ENCODE results near the gene NKX1-1. TPM values are rescaled to one million over a fixed set of nuclear protein-coding genes. Genes with fewer than 3 reads are reported as not detected.

The NKX1-1 gene
- total and polyA plus RNA-seq, 2 of the 8 experiments (the other 6 are each of a cell fraction or from before 2014, with no cell fraction given): not detected

DNA sequence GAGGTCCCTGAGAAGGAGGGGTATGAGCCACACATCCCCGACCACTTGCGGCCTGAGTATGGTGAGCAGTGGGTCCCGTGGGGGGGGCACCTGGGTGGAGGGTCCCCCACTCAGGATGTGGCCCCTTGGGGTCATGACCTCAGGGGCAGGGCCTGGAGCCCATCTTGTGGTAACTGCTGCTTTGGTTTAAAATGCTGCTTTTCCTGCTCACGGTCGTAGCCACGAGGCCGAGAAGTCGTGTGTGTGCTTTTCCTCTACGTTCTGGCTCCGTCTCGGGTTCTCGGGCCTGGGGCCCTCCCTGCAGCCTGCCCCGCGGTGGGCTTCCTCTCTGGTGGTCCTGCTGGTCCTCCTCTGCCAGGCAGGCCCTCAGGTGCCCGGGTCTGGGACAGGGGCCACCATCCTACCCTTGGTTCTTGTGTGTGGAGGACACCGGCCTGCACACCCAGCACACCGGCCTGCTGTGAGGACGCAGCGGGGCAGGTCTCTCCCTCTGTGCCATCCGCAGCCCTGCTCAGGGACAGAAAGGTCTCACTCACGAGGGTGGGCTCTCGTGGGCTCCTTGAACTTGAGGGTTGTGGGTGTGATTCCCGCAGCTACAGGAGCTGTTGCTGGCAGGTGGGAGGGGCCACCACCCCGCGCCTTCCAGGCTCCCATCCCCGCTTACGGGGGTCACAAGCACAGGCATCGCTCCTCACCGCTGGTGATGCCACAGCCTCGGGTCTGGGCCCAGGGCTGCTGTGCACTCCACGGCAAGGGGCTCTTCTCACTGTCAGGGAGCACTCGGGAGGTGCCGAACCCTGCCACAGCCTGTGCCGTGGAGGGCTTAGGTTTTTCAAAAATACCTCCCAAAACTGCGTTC lies 39.6 kb downstream of the NKX1-1 start:
- H3K27me3 ChIP-seq (replicated peaks in 1 of 4; ENCODE audit: control insufficient read depth in 3 of 4, extremely low read depth in 1 of 4, insufficient read depth in 3 of 4, low read length in 3 of 4): no peaks in the 10 kb centered on the region
- no peak overlapping the region for H2AK5ac ChIP-seq (ENCODE audit: low read depth, low read length)
- no peak overlapping the region for H2AFZ ChIP-seq (ENCODE audit: low read length)
- no peak overlapping the region for H3K27ac ChIP-seq (ENCODE audit: low read depth, low read length)
- no peaks in the 10 kb centered on the region; the same call in 1 of the 2 replicates for H3K79me1 ChIP-seq (ENCODE audit: low read depth, low read length)
- H3K4me1 ChIP-seq (replicated peaks in 1 of 4; ENCODE audit: control insufficient read depth in 3 of 4, insufficient read depth in 4 of 4, low read length in 3 of 4): 0 out of 7 replicates have a peak, but pooled peaks cover 0 to 2% (median 0%) of the 10 kb centered on the region in 4 experiments
- H3K4me3 ChIP-seq (ENCODE audit: extremely low read depth in 1 of 4, insufficient read depth in 2 of 4, low read depth in 3 of 4, low read length in 4 of 4): no peak overlapping the region
- FAIRE-seq (no peak), DNase-seq (ENCODE audit: low read depth in 1 of 2, low spot score in 2 of 2) (no peak)
- WGBS, 2 experiments (ENCODE audit: extremely low coverage in 1 of 2, insufficient coverage in 1 of 2, insufficient read length in 1 of 2, insufficient replicate concordance in 2 of 2, low coverage in 1 of 2, low lambda C conversion rate in 2 of 2, missing lambda C conversion rate in 1 of 2): 90% methylated on average over 29 of the region's 35 CpGs; no CpG with 5 or more reads in 1 of the 2 experiments
- ChIA-PET POLR2A (ENCODE audit: partially characterized antibody) (interaction anchor here (1.1 to 3.2 kb wide), 2 partner anchors 10 to 11 kb away, joined by 3 to 7 read pairs; no protein-coding TSS in a partner anchor), CTCF (ENCODE audit: partially characterized antibody) (interaction anchor here (0.6 to 4.1 kb wide), 8 partner anchors 10 to 162 kb away, joined by 3 to 58 read pairs (median 4); no protein-coding TSS in a partner anchor)
- H3K36me3 ChIP-seq (ENCODE audit: control insufficient read depth in 2 of 4, insufficient read depth in 4 of 4, low read length in 3 of 4): no peaks in the 10 kb centered on the region
- H3K23me2 ChIP-seq (ENCODE audit: low read depth, low read length): no peaks in the 10 kb centered on the region
- H2BK15ac ChIP-seq (ENCODE audit: low read length): no peak overlapping the region
- no peak overlapping the region for H2BK20ac ChIP-seq (ENCODE audit: low read length)
- no peak overlapping the region for H2BK120ac ChIP-seq (replicated peaks; ENCODE audit: low read depth, low read length)
- H3K56ac ChIP-seq (replicated peaks; ENCODE audit: insufficient read length, low read depth, low read length): no peak overlapping the region
- H4K8ac ChIP-seq (ENCODE audit: extremely low read depth, insufficient read depth, low read length): no peak overlapping the region
- H2BK5ac ChIP-seq (ENCODE audit: low read depth, low read length): no peak overlapping the region
- no peak overlapping the region for H2BK12ac ChIP-seq (ENCODE audit: low read depth, low read length)
- no peaks in the 10 kb centered on the region for H3K79me2 ChIP-seq (ENCODE audit: control insufficient read depth in 1 of 2, insufficient read depth in 2 of 2, low read length in 2 of 2)
- no peak overlapping the region for H3K18ac ChIP-seq (ENCODE audit: extremely low read depth, low read length)
- H3K4me2 ChIP-seq (ENCODE audit: insufficient read depth in 1 of 2, low read depth in 2 of 2, low read length in 2 of 2): no peak overlapping the region
- H4K91ac ChIP-seq (replicated peaks; ENCODE audit: insufficient read length, low read length): no peak overlapping the region
- no peak overlapping the region for H4K5ac ChIP-seq (ENCODE audit: insufficient read length, low read depth, low read length)
- H3K4ac ChIP-seq (replicated peaks; ENCODE audit: insufficient read length, low read depth, low read length): no peak overlapping the region
- no peak overlapping the region for H3K9ac ChIP-seq (replicated peaks in 1 of 4; ENCODE audit: extremely low read depth in 1 of 4, low read depth in 3 of 4, low read length in 3 of 4)
- no peaks in the 10 kb centered on the region for H3K9me3 ChIP-seq (ENCODE audit: insufficient read depth in 2 of 2, low read depth in 1 of 2, low read length in 1 of 2)
- peaks cover 0 to 12% of the 10 kb centered on the region in 2 experiments for H4K20me1 ChIP-seq (replicated peaks in 1 of 2; ENCODE audit: control insufficient read depth in 1 of 2, insufficient read depth in 2 of 2, low read length in 2 of 2)
- H3K14ac ChIP-seq (ENCODE audit: insufficient read length): no peak overlapping the region
- H3K23ac ChIP-seq (ENCODE audit: insufficient read length): no peak overlapping the region
- TF ChIP-seq CHD1 (IDR thresholded peaks at IDR 0.05; ENCODE audit: low read depth, low read length) (no peak), KDM1A (IDR thresholded peaks at IDR 0.05; ENCODE audit: borderline replicate concordance, low read length) (no peak), CTBP2 (IDR thresholded peaks at IDR 0.05; ENCODE audit: borderline replicate concordance, insufficient read depth, insufficient read length, low read length) (no peak)

Measured in H1 (cell line).